ENCODE results near the gene GARIN5A.

Gene GARIN5A

GRCh38 chr19:50461066-50461875 is 15.4 kb downstream of the GARIN5A start:
- TF ChIP-seq CTCF (IDR thresholded peaks at IDR 0.05; ENCODE audit: low read depth, low read length): peak; percentile 81
- H3K4me3 ChIP-seq (ENCODE audit: low read depth, low read length): no peak overlapping the region

- H3K4me3 ChIP-seq (ENCODE audit: low read depth, low read length): no peak overlapping the region
- TF ChIP-seq CTCF (IDR thresholded peaks at IDR 0.05; ENCODE audit: low read depth, low read length): no peak
Measured at GRCh38 chr19:50460161-50460765, 16.4 kb downstream of the GARIN5A start.

- H3K4me3 ChIP-seq (ENCODE audit: low read depth, low read length): no peak overlapping the region
- TF ChIP-seq CTCF (IDR thresholded peaks at IDR 0.05; ENCODE audit: low read depth, low read length): no peak
Measured at GRCh38 chr19:50459638-50460037, 17.0 kb downstream of the GARIN5A start.

DNA sequence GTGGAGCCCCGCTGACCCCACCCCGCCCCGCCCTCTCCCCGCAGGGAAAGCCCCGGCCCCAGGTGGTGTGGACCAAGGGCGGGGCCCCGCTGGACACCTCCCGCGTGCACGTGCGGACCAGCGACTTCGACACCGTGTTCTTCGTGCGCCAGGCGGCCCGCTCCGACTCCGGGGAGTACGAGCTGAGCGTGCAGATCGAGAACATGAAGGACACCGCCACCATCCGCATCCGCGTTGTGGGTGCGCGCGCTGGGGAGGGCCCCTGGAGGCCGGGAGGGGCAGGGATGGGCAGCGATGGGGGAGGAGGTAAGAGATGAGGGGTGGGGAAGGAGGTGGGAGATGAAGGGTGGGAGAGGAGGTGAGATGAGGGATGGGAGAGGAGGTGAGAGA is 17.6 kb downstream of the GARIN5A start:
- TF ChIP-seq CTCF (IDR thresholded peaks at IDR 0.05; ENCODE audit: low read depth, low read length): no peak
- H3K4me3 ChIP-seq (ENCODE audit: low read depth, low read length): no peak overlapping the region

DNA sequence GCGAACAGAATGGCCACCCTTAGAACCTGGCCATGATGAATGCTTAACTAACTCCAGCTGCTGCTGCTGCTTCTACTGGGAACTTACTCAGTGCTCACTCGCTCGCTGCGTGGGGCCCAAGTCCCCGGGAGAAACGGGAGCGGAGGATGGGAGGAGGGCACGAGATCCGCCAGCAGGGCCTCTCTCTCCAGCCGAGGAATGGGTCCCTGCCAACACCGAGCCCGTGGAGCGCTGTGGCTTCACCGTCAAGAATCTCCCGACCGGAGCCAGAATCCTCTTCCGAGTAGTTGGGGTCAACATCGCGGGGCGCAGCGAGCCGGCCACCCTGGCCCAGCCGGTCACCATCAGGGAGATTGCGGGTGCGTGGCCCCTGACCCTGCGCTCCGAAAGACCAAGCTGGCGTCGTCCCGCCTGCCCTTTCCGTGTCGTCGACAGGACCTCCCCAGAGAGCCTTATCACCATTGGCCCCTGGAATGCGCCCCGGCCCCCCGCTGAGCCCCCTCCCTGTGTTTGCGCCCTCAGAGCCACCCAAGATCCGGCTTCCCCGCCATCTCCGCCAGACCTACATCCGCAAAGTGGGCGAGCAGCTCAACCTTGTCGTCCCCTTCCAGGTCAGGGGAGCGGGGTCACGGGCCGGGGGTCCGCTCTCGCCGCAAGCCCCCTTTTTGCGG is 18.1 kb downstream of the GARIN5A start:
- no peak overlapping the region for H3K4me3 ChIP-seq (ENCODE audit: low read depth, low read length)
- no peak for TF ChIP-seq CTCF (IDR thresholded peaks at IDR 0.05; ENCODE audit: low read depth, low read length)

GRCh38 chr19:50457300-50457699 is 19.3 kb downstream of the GARIN5A start:
- TF ChIP-seq CTCF (IDR thresholded peaks at IDR 0.05; ENCODE audit: low read depth, low read length): no peak
- H3K4me3 ChIP-seq (ENCODE audit: low read depth, low read length): no peak overlapping the region

- no peak for TF ChIP-seq CTCF (IDR thresholded peaks at IDR 0.05; ENCODE audit: low read depth, low read length)
- no peak overlapping the region for H3K4me3 ChIP-seq (ENCODE audit: low read depth, low read length)
Measured at GRCh38 chr19:50455992-50456391, 20.7 kb downstream of the GARIN5A start.

Data from WI38 (cell line).